LoVo (cell line): Measurements from ENCODE around the gene PIAS2.

Experiments used
- DNase-seq: peaks from one replicate; pipeline ENCODE4 v3.0.0-alpha.2; 2016; ENCODE audit warnings: low spot score

The PIAS2 gene

DNA sequence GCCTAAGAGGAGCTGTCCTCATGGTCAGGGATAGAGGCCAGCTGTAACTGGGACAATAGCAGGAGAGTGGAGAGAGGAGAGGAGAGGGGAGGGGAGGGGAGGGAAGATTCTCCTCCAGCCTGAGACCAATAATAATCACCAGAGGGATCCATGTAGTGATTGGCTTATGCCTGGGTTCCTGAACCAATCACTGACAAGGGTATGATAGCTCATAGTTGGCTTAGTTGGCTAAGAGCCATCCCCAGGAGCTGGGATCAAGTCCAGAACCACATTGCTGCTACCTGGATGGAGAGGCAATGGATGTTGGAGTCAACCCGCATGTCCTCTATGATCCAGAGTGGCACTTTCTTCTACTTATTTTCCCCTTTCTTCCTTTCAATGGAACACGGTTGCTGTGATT, 152.7 kb downstream of the PIAS2 start:
- no peak for DNase-seq

GRCh38 chr18:46761059-46761769, 156.1 kb downstream of the PIAS2 start:
- DNase-seq: no peak

DNA sequence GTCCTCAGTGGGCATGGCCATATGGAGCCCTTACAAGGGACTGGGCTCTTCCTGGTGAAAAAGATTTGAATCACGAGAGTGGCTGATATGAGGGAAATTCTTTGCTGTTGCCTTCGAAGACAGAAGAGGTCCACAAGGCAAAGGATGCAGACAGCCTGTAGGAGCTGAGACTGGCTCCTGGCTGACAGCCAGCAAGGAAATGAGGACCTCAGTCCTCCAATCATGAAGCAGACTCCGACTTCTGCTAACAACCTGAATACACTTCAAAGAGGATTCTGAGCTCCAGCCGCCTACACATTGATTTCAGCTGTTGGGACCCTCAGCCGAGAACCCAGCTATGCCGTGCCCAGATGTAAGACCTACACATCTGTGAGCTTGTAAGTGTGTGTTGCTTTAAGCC, 157.4 kb downstream of the PIAS2 start:
- no peak for DNase-seq

DNA sequence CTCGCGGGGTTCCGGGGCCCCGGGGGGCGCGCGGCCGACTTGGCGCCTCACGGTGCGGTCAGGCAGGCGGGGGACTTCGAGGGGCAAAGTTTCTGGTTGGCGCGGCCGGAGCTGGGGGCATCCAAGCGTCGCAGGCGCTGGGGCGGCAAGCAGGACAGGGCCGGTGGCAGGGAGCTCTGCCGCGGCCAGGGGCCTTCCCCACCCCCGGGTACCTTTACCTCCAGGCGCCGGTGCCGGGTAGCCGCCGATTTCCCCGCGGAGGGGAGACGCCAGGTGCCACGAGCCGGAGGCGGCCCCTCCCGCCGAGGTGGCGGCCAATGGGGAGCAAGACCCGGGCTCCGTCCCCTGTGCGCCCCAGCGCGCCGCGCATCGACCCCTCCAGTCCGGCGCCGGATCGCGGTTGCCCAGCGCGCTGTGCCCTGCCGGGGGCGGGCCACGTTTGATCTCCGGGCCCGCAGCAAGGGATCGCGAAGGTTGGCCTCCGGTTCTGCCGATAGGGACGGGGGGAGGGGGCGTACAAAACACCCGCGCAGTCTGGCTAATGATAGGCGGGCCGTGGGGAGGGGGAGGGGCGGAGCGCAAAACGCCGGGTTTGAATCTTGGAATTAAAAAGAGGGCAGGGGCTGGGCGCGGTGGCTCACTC, 160.6 kb downstream of the PIAS2 start, which contains the start of gene ST8SIA5:
Gene ST8SIA5, minus strand, starts transcription at position 495 of the 643 bp plus-strand sequence. CDS start 545 bp downstream, outside the sequence.
- no peak for DNase-seq

GRCh38 chr18:46756025-46756558, 161.2 kb downstream of the PIAS2 start:
- no peak for DNase-seq

DNA sequence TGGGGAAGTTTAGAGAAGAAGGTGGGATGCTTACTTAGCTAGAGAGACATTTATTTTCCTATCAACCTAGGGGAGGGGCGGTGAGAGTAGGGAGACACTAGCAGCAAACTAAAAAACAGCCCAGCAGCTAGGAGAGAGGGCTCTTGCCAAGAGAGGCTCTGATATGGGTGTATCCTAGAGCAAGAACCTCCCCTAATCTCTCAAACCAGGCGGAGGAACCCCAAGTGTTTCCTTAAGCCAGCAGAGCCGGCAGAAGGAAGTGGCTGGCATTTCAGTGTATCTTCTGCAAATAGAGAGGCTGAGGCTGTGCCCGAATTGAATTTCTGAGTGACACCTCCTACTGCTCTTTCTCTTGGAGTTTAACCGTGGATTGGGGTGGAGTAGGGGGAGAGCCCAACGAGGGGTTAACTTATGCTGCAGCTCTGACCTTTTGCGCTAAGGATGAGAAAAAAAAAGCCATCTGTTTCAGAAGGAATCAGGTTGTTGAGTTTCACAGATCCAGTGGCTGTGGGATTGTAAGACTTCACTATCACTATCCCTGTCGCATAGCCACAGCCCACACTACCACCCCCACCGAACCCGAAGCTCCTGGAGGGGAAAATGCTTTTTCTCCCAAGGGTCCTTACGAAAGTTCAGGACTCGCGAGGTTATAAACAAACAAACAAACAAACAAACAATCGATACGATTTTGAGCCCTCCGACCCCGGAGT, 161.8 kb downstream of the PIAS2 start:
- DNase-seq: no peak

DNA sequence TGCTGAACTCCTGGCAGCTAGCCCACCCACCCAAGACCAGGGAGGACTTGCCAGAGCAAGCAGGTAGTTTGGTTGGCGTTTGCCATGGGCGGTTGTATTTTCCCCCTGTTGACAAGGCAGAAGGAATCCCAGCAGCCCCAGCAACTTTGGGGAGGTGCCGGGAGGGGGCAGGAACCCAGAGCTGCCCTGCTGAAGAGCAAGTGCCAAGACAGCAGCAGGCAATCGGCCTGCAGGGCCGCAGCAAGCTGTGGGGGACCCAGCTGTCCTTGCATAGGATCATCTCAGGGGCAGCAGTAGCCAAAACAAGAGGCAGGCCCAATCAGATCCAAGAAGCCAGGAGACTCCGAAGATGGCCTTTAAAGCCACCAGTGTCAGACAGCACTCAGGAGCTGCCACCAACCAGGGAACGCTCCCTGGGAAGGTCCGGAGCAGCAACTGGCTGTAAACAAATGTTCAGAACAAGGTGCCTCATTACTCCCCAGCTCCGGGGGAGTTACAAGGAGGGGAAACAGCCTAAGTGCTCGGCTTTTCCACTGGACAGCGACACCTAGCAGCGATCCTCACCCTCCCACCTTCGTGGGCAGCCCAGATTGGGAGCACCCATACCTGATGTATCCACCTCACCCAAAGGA, 162.5 kb downstream of the PIAS2 start:
- no peak for DNase-seq

DNA sequence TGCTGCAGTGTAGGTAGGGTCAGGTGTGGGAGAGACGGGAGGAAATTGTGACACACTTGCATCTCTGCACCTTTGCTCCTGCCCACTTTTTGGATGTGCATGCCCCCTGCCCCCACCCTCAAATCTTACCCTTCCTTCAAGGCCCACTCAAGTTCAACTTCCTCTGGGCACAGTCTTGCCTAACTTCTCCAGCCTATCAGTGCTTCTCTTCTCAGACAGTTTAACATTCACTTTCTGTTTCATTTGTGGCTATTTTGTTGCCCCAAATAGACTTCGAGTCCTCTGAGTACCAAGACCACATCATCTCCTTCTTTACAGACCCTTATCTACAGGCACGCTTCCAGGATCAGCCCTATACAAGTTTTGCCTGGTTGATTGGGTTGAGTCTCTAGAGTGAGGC, 163.1 kb downstream of the PIAS2 start:
- DNase-seq: no peak
